Putamen (tissue), 1 donor: Measurements from ENCODE around the gene NPHS2.
A peak's percentile ranks its signal among the peaks of the same experiment; 100 is the strongest.
"Not testable (repeated sequence)": the region's sequence is repeated elsewhere in the genome, so short reads cannot be mapped to it uniquely, and the experiment has no call there.

Experiments used
- DNase-seq: peaks from one replicate; pipeline ENCODE4 v3.0.0-alpha.2; 2016; ENCODE audit warnings: low spot score

The NPHS2 gene

DNA sequence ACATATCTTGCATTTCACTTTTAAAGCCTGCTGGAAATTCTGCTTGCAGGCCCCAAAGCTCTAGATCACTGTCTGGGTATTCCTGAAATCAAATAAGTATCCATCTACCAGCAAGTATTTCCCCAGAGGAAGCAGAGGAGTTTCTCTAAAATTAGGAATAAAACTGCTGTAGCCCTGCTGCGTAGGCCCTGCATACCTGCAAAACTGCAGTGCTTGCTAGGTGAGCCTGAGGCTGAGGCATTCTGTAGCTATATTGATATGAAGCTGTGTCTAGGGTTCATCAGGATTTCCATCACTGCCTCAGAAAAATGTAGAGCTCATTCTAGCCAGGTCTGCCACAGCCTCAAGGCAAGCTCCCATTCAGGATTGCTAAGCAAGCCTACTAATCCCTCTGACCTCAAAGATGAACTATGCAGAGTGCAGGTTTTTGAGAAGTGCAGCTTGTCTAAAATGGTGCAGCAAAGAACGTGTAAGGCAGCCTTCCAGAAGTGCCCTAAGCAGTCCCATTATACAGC lies 28.7 kb downstream of the NPHS2 start:
- DNase-seq, result peak; percentile 22

DNA sequence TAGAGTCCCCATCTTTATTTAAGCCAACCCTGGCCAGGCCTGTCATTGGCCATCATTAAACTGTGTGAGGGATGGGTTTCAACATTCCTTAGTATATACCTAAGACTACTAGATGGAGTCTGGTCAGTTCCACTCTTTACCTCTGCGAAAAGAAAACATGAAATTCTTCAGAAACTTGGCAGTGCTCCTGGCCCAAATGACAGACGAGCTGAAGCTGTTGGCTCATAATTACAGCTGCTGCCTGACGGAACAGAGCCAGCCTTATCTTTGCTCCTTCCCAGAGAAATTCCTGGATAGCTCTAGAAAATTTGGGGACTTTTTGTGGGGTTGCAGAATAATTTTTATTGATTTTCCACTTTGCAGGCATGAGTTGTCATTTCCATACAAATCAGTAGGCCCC lies 30.4 kb downstream of the NPHS2 start:
- DNase-seq, result no peak

DNA sequence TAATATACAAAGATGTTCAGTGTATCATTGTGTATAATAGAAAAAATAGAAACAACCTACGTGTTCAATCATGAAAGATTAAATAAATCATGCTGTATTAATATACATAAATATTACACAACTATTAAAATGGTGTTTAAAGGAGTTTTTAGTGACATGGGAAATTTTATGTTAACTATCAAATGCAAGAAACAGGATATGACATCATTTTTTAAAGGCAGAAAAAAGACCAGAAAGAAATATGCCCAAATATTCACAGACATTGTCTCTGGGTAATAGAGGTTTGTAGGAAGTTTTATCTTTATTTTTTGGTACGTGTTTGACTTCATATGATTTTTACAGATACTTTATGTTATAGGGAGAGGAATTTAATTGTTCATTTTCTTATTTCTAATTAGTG lies 34.0 kb downstream of the NPHS2 start:
- DNase-seq, result no peak

DNA sequence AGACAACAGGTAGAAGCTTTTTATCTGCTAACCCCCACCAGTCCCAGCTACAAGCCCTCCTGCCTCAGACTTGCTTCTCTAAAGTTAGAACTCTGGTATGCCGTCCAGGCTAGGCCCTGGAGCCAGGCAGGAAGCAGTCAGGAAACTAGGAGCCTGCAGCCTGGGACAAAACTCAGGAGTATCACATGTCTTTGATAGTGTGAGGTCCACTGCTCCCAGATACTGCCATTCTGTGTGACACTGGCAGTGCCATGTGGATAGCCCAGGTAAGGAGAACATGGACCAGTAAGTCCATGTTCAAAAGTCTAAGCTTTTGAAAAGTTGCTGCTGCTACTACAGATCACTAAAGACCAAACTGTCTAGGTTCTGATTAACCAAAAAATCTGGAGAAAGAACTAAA lies 45.4 kb downstream of the NPHS2 start:
- no peak for DNase-seq

DNA sequence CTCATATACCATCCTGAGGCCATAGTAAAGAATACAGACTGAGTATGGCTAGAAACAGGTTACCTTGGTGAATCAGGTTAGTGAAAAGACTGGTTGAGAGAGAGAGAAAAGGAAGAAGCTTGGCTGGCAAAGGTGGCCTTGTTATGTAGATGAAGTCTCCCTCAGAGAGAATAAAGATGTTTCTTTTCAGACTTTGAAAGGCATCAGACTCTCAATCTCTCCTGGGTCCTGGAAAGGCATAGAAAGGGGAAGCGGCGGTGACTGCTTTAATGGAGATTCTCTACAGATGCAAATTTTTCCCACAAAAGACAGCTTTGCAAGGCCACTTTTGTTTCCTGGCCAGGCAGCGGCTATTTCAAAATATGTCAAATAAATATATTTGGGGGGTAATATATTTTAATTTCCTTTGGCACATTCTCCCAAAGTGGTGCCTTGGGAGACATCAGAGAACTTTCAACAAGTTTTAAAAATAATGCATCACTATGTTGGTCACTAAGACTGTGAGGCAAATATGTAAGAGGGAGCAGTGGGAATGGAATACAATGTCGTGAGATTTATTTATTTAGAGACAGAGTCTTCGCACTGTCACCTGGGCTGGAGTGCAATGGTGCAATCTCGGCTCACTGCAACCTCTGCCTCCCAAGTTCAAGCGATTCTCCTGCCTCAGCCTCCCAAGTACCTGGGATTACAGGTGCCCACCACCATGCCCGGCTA lies 46.1 kb downstream of the NPHS2 start:
- DNase-seq, result no peak

DNA sequence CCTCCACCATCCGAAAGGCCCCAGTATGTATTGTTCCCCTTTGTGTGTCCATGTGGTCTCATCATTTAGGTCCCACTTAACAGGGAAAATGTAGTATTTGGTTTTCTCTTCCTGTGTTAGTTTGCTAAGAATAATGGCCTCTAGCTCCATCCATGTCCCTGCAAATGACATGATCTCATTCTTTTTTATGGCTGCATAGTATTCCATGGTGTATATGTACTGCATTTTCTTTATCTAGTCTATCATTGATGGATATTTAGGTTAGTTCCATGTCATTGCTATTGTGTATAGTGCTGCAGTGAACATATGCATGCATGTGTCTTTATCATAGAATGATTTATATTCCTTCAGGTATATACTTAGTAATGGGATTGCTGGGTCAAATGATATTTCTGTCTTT lies 57.2 kb downstream of the NPHS2 start:
- DNase-seq, result not testable (repeated sequence)

DNA sequence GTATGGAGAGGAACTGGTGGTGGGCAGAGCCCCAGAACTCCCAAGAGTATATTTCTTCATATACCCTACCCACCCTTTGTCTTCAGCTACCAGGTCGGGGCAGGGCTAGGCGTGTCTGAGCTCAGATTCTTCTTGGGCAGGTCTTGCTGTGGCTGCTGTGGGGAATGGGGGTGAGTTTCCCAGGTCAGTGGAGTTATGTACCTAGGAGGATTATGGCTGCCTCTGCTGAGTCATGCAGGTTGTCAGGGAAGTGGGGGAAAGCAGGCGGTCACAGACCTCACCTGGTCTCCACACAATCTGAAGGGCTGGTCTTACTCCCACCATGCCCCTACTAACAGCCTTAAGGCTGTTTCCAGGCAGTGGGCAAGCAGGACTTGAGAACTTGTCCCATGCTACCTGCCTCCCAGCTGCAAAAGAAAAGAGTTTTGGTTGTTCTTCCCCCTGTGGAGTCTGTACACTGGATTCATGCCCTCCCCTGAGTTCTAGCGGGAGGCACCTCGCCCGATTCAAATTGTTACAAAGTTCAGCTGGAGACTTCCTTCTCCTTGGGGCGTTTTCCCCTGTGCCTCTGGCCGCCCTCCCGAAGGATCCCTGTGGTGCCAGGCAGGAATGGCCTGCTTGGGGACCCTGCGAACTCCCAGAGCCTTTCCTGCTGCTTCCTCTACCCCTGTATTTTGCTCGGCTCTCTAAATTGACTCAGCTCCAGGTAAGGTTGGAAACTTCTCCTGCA lies 58.6 kb downstream of the NPHS2 start:
- DNase-seq, result no peak

DNA sequence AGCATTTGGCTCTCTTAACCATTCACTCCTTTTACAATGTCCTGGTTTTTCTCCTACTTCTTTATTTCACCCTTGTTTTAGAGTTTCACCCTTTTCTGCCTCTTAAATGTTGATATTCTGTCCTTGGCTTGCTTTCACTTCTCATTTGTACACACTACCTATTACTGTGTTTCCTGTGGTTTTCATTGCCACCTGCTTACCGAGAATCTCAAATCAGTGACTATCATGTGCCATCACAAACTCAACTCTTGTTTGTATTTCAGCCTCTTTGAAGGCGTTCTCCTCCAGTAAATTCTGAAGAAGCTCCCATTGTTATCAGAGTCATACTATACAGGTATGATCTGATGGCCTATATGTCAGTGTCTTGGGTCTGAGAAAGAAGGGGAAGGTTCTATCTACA lies 65.7 kb downstream of the NPHS2 start:
- DNase-seq, result no peak

DNA sequence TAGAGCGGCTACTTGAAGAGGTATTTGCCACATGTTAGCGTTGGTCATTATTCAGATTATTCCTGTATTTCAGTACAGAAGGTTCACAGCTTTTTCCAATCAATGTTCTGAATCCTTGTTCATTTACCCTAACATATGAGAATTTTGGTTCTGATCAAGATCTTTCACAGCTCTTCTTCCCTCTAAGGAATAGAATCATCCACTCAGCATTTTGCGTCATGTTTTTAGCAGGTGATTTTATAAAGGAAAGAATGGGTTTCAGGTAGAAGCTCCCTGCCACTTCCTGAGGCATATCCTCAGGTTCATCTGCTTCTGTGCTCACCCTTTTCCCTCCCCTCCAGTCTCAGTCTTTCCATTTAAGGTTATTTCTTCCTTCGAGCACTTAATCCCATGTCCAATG lies 66.4 kb downstream of the NPHS2 start:
- no peak for DNase-seq

DNA sequence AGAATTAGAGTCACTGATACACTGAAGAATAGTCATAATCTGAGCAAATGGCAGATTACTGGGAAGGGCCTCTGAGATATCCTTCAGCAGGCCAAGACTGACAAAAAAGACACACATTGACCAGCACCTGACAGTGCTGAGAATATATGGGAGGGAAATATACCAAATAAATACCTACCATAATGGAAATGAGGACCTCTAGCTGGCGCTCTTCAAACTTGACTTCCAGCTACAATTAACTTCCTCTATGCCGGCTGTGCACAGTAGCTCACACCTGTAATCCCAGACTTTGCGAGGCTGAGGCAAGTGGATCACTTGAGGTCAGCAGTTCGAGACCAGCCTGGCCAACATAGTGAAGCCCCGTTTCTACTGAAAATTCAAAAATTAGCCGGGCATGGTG lies 69.5 kb downstream of the NPHS2 start:
- DNase-seq, result no peak
